Kidney epithelial cell (primary cell): Measurements from ENCODE around the gene SYNPO. TPM values are rescaled to one million over a fixed set of nuclear protein-coding genes. Genes with fewer than 3 reads are reported as not detected.

Experiments
- DNase-seq: peaks from one replicate; pipeline ENCODE4 v3.0.0-alpha.2; 2010; ENCODE audit warnings: low read depth
- H3K27me3 ChIP-seq: 2 replicates; pipeline ENCODE4 v1.6.0; 2011; ENCODE audit warnings: low read length; ENCODE audit not compliant: control insufficient read depth, insufficient read depth
- H3K36me3 ChIP-seq: 2 replicates; pipeline ENCODE4 v1.5.1; 2011; ENCODE audit warnings: low read length; ENCODE audit not compliant: control insufficient read depth, insufficient read depth
- H3K4me3 ChIP-seq: 2 replicates; pipeline ENCODE4 v1.5.1; 2011; ENCODE audit warnings: low read depth, mild to moderate bottlenecking, control low read depth, low read length
- total RNA-seq: library from RNA; depleted of rRNA; stranded (reverse); fragments of >200 nt; gene quantifications from 2 replicates; pipeline ENCODE4 v1.2.3, GENCODE V29; 2015
- TF ChIP-seq, protein P1 (sequence below): IDR thresholded peaks from 2 replicates; pipeline ENCODE4 v1.5.1; 2011; ENCODE audit warnings: mild to moderate bottlenecking, moderate library complexity, low read length, control low read depth, inconsistent platforms; ENCODE audit not compliant: insufficient read depth, poor library complexity, severe bottlenecking

The SYNPO gene
- total RNA-seq, 1 donor from 2014 or later = 4.0 TPM

DNA sequence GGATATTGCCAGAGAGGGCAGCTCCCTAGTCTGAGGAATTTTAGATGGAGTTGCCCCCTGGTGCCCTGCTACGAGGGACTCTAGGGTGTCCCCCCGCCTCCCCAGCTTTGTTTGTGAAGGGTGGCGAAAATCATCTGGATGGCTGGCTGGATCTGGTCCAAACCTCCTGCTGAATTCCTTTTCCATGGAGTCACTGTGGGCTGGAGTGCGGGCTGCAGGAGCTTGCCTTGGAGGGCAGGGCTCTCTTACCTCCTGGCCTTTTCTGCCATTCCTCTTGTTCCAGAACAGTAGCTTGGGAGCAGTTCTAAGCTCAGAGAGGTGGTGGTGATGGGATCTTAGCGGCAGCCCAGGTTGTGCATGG lies 2.1 kb downstream of the SYNPO start:
- Histone ChIP-seq H3K27me3 (no peaks in the 10 kb centered on the region), H3K4me3 (no peak overlapping the region), H3K36me3 (no peaks in the 10 kb centered on the region)
- TF ChIP-seq, protein P1, sequence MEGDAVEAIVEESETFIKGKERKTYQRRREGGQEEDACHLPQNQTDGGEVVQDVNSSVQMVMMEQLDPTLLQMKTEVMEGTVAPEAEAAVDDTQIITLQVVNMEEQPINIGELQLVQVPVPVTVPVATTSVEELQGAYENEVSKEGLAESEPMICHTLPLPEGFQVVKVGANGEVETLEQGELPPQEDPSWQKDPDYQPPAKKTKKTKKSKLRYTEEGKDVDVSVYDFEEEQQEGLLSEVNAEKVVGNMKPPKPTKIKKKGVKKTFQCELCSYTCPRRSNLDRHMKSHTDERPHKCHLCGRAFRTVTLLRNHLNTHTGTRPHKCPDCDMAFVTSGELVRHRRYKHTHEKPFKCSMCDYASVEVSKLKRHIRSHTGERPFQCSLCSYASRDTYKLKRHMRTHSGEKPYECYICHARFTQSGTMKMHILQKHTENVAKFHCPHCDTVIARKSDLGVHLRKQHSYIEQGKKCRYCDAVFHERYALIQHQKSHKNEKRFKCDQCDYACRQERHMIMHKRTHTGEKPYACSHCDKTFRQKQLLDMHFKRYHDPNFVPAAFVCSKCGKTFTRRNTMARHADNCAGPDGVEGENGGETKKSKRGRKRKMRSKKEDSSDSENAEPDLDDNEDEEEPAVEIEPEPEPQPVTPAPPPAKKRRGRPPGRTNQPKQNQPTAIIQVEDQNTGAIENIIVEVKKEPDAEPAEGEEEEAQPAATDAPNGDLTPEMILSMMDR = no peak
- DNase-seq = peak; percentile 85

DNA sequence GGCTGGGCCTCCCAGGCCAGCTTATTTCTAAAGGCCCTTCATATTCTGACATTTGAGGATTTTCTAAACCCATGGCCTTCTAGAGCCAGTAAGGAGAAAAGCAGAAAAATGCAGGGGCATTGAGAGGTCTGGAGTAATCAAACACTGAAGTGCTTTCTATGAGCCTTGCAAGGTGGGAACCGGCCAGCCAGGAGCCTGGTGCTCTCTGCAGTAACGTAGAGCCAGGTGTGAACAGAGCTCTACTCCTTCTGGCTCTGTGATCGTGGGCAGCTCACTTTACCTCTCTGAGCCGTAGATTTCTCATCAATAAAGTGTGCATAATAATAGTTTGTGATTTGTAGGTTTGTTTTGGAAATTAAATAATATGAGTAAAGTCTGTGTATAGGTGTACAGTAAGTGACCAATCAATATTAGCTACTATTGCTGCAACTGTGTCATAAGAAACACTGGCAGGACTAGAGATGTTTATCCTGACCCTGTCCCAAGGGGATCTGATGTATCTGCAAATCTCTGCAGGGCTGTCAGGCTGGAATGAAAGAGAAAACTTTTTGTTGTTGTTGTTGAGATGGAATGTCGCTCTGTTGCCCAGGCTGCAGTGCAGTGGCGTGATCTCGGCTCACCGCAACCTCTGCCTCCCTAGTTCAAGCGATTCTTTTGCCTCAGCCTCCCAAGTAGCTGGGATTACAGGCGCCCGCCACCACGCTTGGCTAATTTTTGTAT lies 2.7 kb downstream of the SYNPO start:
- H3K27me3 ChIP-seq = no peaks in the 10 kb centered on the region
- DNase-seq = no peak
- TF ChIP-seq, protein P1 = no peak

DNA sequence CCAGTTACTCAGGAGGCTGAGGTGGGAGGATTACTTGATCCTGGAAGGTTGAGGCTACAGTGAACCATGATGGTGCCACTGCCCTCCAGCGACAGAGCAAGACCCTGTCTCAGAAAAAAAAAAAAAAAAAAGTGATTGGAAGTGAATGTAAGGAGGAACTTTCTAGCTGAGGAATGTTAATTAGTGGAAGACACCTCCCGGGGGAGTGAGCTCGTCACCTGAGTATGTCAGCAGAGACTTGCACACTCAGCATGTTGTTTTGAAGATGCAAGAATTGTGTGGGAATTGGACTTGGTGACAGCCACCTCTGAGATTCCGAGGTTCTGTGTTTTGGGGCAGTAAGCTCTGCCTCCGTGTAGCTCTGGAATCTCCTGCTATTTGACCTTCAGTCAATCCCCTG lies 3.6 kb downstream of the SYNPO start:
- no peak overlapping the region for H3K4me3 ChIP-seq
- TF ChIP-seq, protein P1 = no peak
- H3K36me3 ChIP-seq = no peaks in the 10 kb centered on the region
- H3K27me3 ChIP-seq = no peaks in the 10 kb centered on the region
- DNase-seq = no peak

More for the DNA sequence above, 2.7 kb downstream of the SYNPO start:
- Histone ChIP-seq H3K4me3 (no peak overlapping the region), H3K36me3 (no peaks in the 10 kb centered on the region)

DNA sequence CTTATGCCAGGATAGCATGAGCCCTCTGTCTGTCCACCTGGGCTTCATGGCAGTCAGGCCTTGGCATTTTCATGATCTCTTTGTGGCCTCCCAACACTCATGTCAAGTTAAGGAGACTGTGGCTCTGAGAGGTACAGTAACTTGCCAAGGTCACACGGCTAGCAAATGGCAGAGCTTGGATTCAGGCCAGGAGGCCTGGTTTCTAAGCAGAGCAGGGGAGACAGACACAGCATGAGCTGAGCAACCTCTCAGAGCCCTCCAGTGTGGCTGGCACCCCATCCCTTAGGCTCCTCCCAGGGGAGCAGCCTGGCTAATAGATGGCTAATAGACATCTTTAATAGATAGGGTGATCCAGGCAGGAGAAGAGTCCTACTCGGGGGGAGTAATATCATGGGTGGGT lies 4.1 kb downstream of the SYNPO start:
- Histone ChIP-seq H3K36me3 (no peaks in the 10 kb centered on the region), H3K27me3 (no peaks in the 10 kb centered on the region), H3K4me3 (no peak overlapping the region)
- TF ChIP-seq, protein P1 = no peak
- no peak for DNase-seq

DNA sequence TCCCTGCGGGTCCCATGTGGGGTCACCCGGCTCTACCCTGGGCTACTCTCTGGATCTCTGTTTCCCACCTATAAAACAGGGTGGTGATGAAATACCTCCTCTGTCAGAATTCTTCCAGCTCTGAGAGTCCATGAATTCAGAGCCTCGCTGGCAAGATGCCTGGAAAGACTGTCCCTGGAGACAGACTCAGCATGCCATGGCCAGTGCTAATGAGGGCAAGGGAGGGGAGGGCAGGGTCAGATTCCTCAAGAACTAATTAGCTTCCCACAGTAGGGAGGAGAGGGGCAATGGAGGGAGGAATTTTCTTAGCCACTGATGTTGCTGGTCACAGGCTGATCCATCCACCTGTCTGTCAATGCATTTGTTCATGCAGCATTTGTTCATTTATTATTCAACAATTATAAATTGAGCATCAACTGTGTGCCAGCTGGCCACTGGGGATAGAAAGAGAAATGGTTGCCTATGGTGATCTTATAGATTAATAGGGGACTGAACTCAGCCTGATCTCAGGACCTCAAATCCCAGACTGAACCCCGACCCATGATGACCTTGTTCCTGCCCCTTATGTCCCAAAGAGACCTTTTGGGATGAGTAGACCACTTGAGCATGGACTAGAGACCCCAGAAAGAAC lies 4.7 kb downstream of the SYNPO start:
- Histone ChIP-seq H3K27me3 (no peaks in the 10 kb centered on the region), H3K36me3 (no peaks in the 10 kb centered on the region), H3K4me3 (no peak overlapping the region)
- TF ChIP-seq, protein P1 = no peak
- peak; percentile 80 for DNase-seq
